ENCODE measurements around the gene PLA2G4A.

The PLA2G4A gene

DNA sequence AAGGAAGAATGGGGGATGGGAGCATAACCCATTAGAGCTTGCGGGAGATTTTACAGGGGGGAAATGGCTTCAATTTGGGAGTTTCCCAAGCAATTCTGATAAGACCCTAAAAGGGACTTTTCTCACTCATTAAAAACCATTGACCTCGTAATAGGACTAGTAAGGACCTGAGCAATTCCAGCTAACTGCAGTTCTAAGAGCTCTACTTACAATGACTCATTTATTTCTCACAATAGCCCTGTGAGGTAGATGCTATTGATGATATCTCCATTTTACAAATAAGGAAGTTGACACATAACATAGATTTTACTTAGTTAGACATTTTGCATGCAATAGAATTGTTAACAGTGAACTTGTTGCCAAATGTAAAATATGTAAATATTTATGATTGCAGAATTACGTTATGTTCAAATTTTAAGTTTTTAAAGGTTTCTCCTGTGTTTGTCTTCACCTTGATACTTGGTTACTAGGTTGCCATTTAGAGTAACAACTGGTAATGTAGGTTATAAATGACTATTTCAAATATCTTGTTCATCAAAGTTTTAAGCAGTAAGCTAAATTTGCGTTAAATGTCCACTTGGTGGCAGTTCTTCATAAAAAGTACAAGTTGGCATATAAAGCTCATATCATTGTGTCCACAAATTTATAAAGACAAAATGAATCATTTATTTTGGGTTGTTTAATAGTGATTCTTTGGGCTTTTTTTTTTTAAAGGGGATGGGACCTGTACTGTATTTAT is 182.0 kb downstream of the PLA2G4A start:
- Mint-ChIP-seq H3K4me3 (no peak overlapping the region), H3K9me3 (peaks cover 7% of the 10 kb centered on the region), H3K36me3 (ENCODE audit: low read depth) (no peaks in the 10 kb centered on the region), H3K4me1 (ENCODE audit: low read depth) (no peaks in the 10 kb centered on the region), H3K27ac (no peak overlapping the region), H3K27me3 (peaks cover 5% of the 10 kb centered on the region)

DNA sequence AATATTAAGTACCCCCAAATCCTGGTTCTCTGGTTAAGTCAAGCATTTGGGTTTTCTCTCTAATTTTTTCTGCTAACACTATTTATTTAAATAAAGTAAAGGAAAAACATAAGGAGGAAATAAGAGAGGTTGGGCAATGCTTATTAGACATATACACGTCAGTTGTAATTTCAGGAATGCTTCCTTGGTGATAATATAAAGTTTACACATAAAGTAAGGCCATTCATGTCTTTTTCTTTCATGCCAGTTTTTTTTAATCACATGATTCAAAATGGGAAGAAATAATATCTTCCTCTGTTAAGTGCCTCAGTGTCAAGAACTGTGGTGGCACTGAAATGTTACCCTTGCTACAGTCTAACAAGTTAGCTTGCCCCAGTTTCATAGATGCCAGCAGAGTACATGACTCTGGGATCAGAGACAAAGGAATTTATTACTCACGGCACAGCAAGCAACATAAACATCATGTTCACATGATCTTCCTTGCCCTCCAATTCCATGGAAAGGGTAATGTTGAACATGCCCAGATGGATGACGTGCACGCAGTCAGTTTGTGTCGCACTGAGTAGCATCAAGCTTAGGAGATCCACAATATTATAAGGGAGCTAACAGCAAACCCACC is 184.9 kb downstream of the PLA2G4A start:
- Mint-ChIP-seq H3K27me3 (peaks cover 5% of the 10 kb centered on the region), H3K36me3 (ENCODE audit: low read depth) (no peaks in the 10 kb centered on the region), H3K4me1 (ENCODE audit: low read depth) (no peaks in the 10 kb centered on the region)

DNA sequence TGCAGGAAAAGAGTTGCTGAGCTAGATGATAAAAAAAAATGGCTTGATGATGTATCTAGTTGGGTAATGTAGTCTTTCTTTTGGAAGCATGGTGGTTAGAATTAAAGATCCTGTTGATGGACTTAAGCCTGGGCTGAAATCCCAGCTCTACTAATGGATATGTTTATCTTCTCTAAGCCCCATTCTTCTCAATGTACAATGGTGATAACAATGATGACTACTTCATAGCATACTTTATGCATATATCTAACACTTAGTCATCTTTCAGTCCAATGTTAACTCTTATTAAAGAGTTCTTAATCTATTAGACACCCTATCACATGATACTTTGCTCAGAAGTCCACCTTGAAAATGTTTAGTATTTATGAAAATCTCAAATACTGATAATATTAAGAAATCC is 189.5 kb downstream of the PLA2G4A start:
- no peaks in the 10 kb centered on the region for H3K4me1 Mint-ChIP-seq (ENCODE audit: low read depth)
- no peaks in the 10 kb centered on the region for H3K27me3 Mint-ChIP-seq
- H3K4me3 Mint-ChIP-seq, result no peak overlapping the region
- H3K36me3 Mint-ChIP-seq (ENCODE audit: low read depth), result no peaks in the 10 kb centered on the region
- no peak overlapping the region for H3K27ac Mint-ChIP-seq
- peaks cover 9% of the 10 kb centered on the region for H3K9me3 Mint-ChIP-seq

More for the DNA sequence above, 184.9 kb downstream of the PLA2G4A start:
- no peak overlapping the region for H3K27ac Mint-ChIP-seq
- H3K9me3 Mint-ChIP-seq, result peaks cover 4% of the 10 kb centered on the region
- H3K4me3 Mint-ChIP-seq, result no peak overlapping the region

DNA sequence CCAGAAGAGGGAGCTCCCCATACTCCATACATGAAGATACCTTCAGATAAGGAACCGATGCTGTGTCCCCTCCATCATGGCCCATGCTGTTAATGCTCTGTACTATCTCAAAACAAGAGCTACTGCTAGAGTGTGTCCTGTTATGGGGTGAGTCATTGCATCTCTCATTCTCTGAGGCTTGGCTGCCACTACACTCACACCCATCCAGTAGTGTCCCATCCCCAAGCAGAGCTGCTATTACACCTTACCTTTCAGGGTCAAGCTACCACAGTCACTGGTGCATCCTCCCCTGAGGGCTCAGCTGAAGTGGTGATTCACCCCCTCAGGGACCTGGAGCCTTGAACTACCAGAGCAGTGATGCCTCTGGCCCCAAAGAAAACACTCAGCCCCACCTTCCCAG is 198.5 kb downstream of the PLA2G4A start:
- Mint-ChIP-seq H3K27ac (no peak overlapping the region), H3K36me3 (ENCODE audit: low read depth) (no peaks in the 10 kb centered on the region), H3K9me3 (peaks cover 11% of the 10 kb centered on the region), H3K4me3 (no peak overlapping the region), H3K4me1 (ENCODE audit: low read depth) (no peaks in the 10 kb centered on the region), H3K27me3 (no peaks in the 10 kb centered on the region)

DNA sequence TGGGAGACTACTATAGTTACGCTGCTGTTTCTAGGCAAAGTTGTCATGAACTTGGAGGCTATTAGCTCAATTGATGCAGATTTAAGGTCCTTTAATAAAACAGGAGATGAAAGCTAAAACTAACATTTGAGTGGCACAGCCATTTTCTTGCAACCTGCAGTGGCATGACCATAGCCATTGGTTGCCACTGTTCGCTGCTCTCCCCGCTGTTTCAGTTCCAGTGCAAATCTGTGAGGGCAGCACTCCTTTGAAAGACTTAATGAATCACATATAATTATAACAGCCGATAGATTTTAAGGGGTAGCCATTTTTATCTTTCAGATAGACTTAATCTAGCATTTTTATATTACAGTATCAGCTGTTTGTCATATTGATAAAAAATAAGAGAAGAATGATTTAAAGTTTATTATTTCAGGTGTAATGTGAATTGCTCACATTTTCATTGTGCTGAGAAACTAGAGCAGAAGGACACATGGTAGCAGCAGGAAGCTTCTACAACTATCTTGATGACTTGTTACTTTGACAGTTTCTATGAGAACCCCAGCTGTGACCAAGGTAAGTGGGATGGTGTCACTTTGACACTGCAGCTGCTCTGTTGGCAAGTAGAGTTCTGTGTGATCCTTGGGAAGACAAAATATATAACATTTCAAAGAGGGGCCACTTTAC is 203.7 kb downstream of the PLA2G4A start:
- Mint-ChIP-seq H3K27ac (no peak overlapping the region), H3K36me3 (ENCODE audit: low read depth) (no peaks in the 10 kb centered on the region), H3K27me3 (peaks cover 3% of the 10 kb centered on the region), H3K9me3 (peaks cover 11% of the 10 kb centered on the region), H3K4me3 (no peak overlapping the region), H3K4me1 (ENCODE audit: low read depth) (no peaks in the 10 kb centered on the region)

DNA sequence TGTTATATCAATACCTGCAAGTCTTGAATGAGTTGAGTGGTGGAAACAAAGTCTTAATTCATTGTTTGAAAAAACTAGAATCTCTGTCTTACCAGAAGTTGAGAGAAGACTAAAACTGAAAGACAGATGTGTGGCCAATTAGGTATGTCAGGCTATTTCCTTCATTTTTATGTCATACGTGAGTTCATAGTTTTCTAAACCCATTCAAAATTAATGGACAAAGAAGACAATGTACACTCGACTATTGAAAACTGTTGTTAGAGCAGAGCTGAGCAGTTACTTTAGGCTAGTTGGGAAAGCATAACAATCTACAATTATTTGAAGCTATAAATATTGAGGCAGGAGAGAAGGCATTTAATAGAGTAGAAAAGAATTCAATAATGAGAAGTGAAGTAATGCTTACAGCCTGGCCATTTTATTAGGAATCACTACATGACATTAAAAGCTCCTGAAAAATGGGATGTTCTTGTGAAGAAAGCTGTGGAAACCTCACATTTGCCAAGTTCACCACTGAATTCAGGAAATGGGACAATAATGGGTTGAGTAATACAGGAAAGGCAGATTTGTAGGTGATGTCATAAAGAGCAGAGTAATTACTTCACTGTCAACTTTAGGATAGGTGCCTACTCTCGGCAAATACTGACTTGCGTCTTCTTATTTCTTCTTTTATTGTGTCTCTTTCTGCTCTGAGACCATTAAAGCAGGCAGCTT is 204.4 kb downstream of the PLA2G4A start:
- H3K27ac Mint-ChIP-seq, result no peak overlapping the region
- H3K27me3 Mint-ChIP-seq, result peaks cover 3% of the 10 kb centered on the region
- no peaks in the 10 kb centered on the region for H3K4me1 Mint-ChIP-seq (ENCODE audit: low read depth)
- no peak overlapping the region for H3K4me3 Mint-ChIP-seq
- no peaks in the 10 kb centered on the region for H3K36me3 Mint-ChIP-seq (ENCODE audit: low read depth)
- H3K9me3 Mint-ChIP-seq, result peaks cover 11% of the 10 kb centered on the region

DNA sequence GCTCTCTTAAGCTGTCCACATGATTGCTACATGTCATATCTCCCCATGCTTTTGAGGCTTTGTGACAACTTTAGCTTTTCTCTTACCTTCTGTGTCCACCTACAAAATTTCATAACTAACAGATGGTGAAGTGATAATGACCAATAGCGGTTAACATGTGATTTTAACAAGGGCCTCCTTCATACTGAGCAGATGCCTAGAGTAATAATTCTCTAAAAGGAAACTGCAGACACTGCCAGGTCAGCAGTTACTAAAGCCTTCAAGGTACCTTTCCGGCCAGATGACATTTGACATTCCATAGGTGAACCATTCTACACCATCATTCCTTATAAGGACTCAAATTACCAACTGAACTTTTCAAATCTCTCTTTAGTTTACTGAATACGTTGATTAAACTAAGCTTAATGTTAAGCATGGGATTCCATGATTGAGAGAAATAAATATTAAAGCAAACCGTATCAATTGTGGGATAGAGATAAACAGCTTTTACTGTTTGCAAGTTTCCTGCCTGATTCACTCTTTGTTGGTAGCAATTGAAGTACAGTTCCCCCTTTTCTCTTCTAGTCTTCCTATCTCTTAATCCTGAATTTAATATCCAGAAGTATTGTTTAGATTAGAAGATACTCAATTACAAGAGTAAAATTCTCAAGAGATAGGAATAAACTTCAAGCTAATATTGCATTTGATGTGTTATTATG is 205.1 kb downstream of the PLA2G4A start:
- H3K9me3 Mint-ChIP-seq, result peaks cover 6% of the 10 kb centered on the region
- no peak overlapping the region for H3K4me3 Mint-ChIP-seq
- peaks cover 3% of the 10 kb centered on the region for H3K27me3 Mint-ChIP-seq
- no peaks in the 10 kb centered on the region for H3K4me1 Mint-ChIP-seq (ENCODE audit: low read depth)
- H3K27ac Mint-ChIP-seq, result no peak overlapping the region
- H3K36me3 Mint-ChIP-seq (ENCODE audit: low read depth), result no peaks in the 10 kb centered on the region

DNA sequence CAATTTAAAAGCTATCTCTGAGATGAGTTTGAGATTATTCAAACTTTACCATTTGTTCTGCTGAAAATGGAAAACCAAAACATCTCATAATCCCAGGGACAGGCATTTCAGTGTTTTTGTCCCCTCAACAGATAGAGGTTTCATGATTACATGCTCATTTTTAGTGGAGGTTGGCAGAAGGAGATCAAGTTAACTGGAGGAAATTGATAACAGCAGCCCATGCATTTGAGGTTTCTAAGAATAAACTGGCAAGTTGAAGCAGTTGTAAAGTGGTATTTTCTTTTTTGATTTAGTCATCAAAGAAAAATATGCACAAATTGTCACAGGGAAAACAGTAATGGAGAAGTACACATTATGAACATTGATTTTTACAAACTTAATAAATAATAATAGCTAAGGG is 205.8 kb downstream of the PLA2G4A start:
- peaks cover under 1% of the 10 kb centered on the region for H3K9me3 Mint-ChIP-seq
- no peak overlapping the region for H3K27ac Mint-ChIP-seq
- no peaks in the 10 kb centered on the region for H3K36me3 Mint-ChIP-seq (ENCODE audit: low read depth)
- peaks cover 3% of the 10 kb centered on the region for H3K27me3 Mint-ChIP-seq
- H3K4me1 Mint-ChIP-seq (ENCODE audit: low read depth), result no peaks in the 10 kb centered on the region
- H3K4me3 Mint-ChIP-seq, result no peak overlapping the region

DNA sequence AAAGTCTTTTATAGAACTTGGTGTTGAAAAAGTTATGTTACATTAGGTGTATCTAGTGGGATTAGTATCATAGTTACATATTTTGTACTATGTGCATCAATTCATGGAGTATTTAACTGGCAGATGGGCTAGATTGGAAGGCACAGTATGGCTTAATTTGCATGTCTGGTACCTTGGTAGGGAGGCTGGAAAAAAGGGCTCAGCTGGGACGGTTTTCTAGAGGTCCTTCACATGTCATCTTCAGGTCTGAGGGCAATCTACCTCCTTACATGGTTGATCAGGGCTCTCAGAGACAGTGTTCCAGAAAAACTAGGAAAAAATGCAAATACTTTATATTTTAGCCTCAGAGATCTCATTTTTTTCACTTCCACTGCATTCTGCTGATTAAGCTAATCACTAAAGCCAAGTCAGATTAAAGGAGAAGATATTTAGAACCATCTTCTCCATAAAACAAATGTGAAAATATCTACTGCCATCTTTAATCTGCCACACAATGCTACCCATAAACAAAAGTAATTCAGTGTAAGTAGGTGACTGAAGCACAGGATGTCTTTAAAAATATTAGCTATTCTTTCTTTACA is 209.3 kb downstream of the PLA2G4A start:
- H3K36me3 Mint-ChIP-seq (ENCODE audit: low read depth), result no peaks in the 10 kb centered on the region
- H3K27ac Mint-ChIP-seq, result no peak overlapping the region
- H3K4me1 Mint-ChIP-seq (ENCODE audit: low read depth), result no peaks in the 10 kb centered on the region
- H3K9me3 Mint-ChIP-seq, result no peaks in the 10 kb centered on the region
- H3K27me3 Mint-ChIP-seq, result peaks cover 3% of the 10 kb centered on the region
- H3K4me3 Mint-ChIP-seq, result no peak overlapping the region

Measured in stimulated activated naive CD8-positive, alpha-beta T cell treated with anti-CD3 and anti-CD28 coated beads, Interleukin-15, Interleukin-2, amounts not matched to agents 100 ng/mL and 50 ng/mL, for 24 hours (primary cell).